ENCODE results near the gene NDUFS4.
"Not testable (repeated sequence)": the region's sequence is repeated elsewhere in the genome, so short reads cannot be mapped to it uniquely, and the experiment has no call there.

The NDUFS4 gene

GRCh38 chr5:53645078-53645477 lies 84.6 kb downstream of the NDUFS4 start:
- TF ChIP-seq CTCF (IDR thresholded peaks at IDR 0.05; ENCODE audit: low read depth, low read length), result no peak
- no peak overlapping the region for H3K4me3 ChIP-seq (ENCODE audit: low read depth, low read length)

- no peak for TF ChIP-seq CTCF (IDR thresholded peaks at IDR 0.05; ENCODE audit: low read depth, low read length)
- no peak overlapping the region for H3K4me3 ChIP-seq (ENCODE audit: low read depth, low read length)
These were observed 88.9 kb downstream of the NDUFS4 start for GRCh38 chr5:53649352-53649751.

- not testable (repeated sequence) for H3K4me3 ChIP-seq (ENCODE audit: low read depth, low read length)
These were observed 100.1 kb downstream of the NDUFS4 start for GRCh38 chr5:53660573-53660972.

- H3K4me3 ChIP-seq (ENCODE audit: low read depth, low read length), result not testable (repeated sequence)
These were observed 104.9 kb downstream of the NDUFS4 start for GRCh38 chr5:53665313-53665712.

- TF ChIP-seq CTCF (IDR thresholded peaks at IDR 0.05; ENCODE audit: low read depth, low read length), result no peak
- no peak overlapping the region for H3K4me3 ChIP-seq (ENCODE audit: low read depth, low read length)
These were observed 107.2 kb downstream of the NDUFS4 start for GRCh38 chr5:53667621-53668020.

GRCh38 chr5:53671447-53671846 lies 111.0 kb downstream of the NDUFS4 start:
- H3K4me3 ChIP-seq (ENCODE audit: low read depth, low read length), result no peak overlapping the region

GRCh38 chr5:53674121-53674520 lies 113.7 kb downstream of the NDUFS4 start:
- H3K4me3 ChIP-seq (ENCODE audit: low read depth, low read length), result no peak overlapping the region
- TF ChIP-seq CTCF (IDR thresholded peaks at IDR 0.05; ENCODE audit: low read depth, low read length), result no peak

More at GRCh38 chr5:53671447-53671846, 111.0 kb downstream of the NDUFS4 start:
- no peak for TF ChIP-seq CTCF (IDR thresholded peaks at IDR 0.05; ENCODE audit: low read depth, low read length)

GRCh38 chr5:53677632-53678031 lies 117.2 kb downstream of the NDUFS4 start:
- no peak for TF ChIP-seq CTCF (IDR thresholded peaks at IDR 0.05; ENCODE audit: low read depth, low read length)
- no peak overlapping the region for H3K4me3 ChIP-seq (ENCODE audit: low read depth, low read length)

Data from WI38 (cell line).